HG03159 (cell line): ENCODE results near the gene ZNF37A.
"Not testable (repeated sequence)": the region's sequence is repeated elsewhere in the genome, so short reads cannot be mapped to it uniquely, and the experiment has no call there.

Source experiments
- ATAC-seq: cut with Tn5 transposase; IDR thresholded peaks from one replicate; pipeline ENCODE4 v1.9.1; 2021; ENCODE audit warnings: mild to moderate bottlenecking, moderate library complexity; ENCODE audit not compliant: unreplicated experiment

Gene ZNF37A

DNA sequence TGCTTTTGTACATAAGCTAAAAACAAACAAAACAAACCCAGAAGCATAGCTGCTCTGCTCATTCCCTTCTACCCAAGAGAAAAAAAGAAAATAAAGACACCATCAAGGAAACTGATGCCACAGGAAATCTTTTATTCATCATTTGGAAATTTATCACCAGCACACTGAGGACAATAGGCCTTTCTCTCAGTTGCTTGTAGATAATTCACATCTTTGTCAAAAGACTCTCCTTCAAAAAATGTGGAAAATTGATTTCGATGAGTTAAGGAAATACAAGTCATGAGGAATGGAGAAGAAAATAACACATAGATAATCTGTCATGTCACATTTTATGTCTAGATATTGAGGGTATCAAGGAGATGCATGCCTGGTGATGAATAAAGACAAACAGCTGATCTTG lies 53.5 kb downstream of the ZNF37A start:
- no peak for ATAC-seq

DNA sequence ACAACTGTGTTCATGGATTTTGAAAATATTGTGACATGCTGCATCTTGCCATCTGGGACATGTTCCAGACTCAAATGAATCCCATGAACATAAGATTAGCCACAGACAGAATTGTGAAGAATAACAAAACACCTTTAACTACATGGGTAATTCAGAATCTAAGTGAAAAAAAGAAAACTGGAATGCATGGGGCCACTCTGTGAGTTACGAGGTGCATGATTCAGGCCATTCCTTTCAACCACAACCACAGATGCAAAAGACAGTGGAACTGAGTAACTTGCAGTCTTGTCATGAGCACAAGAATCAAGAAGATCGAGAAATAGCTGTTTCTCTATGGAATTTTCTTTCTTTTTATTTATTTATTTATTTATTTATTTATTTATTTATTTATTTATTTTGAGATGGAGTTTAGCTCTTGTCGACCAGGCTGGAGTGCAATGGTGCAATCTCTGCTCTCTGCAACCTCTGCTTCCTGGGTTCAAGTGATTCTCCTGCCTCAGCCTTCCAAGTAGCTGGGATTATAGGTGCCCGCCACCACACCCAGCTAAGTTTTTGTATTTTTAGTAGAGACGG lies 56.8 kb downstream of the ZNF37A start:
- not testable (repeated sequence) for ATAC-seq

DNA sequence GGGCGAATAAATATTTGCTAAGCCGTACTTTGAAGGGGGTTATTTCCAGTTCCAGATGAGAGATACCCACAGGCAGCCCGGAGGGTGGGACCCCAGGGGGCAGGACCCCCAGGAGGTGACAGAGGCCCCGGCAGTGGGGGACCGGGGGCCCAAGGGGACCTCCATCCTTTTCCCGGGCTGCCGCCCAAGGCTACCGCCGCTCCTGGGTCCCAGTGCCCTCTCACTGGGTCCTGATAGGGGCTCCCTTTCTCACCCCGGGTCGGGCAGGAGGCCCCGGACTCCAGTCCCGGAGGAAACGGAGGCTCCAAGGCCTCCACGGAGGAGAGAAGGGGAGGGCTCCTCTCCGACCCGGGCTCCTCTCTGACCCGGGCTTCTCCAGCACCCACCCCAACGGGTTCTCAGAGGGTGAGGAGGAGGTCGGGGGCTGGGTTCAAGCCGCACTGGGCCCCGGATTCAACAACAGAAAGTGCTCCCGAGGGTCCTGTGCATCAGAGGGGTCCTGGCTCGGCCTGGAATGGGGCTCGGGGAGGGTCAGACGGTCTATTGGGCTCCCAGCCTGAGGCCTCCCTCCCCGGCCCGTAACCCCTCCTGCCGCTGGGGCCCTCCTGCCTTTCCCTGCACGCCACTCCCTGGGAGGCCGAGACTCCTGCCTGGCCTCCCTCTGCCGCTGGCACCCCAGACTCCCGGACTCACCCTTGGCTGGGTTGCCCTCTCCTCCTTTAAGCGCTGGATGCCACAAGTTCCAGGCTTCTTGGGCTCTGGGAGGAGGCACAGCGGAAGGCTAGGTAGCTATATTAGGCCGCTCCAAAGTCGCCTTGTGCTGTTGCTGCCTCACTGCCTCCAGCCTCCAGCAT lies 62.5 kb downstream of the ZNF37A start:
- ATAC-seq, result no peak

GRCh38 chr10:38157270-38157685 lies 63.1 kb downstream of the ZNF37A start:
- ATAC-seq, result no peak

DNA sequence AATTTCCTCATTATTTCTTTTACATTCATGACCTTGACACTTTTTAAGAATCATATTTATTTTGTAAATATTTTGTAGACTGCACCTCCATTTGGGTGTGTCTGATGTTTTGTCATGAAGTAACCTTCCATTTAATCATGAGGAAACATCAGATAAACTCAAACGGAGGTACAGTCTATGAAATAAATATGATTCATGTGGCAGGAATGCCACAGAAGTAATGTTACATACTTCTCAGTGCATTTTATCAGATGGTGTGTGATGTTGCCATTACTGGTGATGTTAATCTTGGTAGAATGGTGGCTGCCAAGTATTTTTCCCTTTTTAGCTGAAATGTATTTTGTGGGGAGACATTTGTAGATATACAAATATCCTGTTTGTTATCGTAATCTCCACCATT lies 64.9 kb downstream of the ZNF37A start:
- no peak for ATAC-seq

GRCh38 chr10:38163617-38164016 lies 69.5 kb downstream of the ZNF37A start:
- ATAC-seq, result no peak

- ATAC-seq, result no peak
Measured at GRCh38 chr10:38174336-38174735, 80.2 kb downstream of the ZNF37A start.

DNA sequence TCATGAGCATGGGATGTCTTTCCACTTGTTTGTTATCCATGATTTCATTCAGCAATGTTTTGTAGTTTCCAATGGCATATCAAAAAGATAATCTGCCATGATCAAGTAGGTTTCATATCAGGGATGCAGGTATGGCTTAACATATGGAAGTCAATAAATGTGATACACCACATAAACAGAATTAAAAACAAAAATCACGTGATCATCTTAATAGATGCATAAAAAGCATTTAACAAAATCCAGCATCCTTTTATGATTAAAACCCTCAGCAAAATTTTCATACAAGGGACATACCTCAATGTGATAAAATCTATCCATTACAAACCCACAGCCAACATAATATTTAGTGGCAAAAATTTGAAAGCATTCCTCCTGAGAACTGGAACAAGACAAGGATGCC lies 90.3 kb downstream of the ZNF37A start:
- no peak for ATAC-seq
